HG02981 (cell line): ENCODE data around the gene CDX2.
"Not testable (repeated sequence)": the region's sequence is repeated elsewhere in the genome, so short reads cannot be mapped to it uniquely, and the experiment has no call there.

Source experiments
- ATAC-seq: cut with Tn5 transposase; IDR thresholded peaks from one replicate; pipeline ENCODE4 v1.9.1; 2021; ENCODE audit warnings: mild to moderate bottlenecking, moderate library complexity; ENCODE audit not compliant: unreplicated experiment

Gene CDX2

GRCh38 chr13:27965740-27966640 is 3.1 kb downstream of the CDX2 start:
- ATAC-seq = no peak

DNA sequence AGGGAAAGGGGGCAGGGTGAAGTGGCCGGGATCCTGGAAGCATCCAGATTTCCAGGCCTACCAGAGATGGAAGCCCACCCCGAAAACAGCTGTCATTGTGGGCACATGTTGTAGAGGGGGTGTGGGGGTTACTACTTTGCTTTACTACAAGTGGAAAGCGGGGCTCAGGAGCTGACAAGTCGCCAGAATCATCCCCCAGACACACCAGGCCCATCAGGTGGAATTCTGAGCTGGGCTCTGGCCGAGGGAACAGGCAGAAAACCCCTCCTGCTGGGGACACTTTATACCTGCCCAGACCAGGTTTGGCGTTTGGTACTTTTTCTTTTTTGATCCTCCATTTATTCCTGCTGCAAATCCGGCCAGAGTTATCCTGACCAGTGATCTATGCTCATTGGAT is 3.8 kb downstream of the CDX2 start:
- no peak for ATAC-seq

DNA sequence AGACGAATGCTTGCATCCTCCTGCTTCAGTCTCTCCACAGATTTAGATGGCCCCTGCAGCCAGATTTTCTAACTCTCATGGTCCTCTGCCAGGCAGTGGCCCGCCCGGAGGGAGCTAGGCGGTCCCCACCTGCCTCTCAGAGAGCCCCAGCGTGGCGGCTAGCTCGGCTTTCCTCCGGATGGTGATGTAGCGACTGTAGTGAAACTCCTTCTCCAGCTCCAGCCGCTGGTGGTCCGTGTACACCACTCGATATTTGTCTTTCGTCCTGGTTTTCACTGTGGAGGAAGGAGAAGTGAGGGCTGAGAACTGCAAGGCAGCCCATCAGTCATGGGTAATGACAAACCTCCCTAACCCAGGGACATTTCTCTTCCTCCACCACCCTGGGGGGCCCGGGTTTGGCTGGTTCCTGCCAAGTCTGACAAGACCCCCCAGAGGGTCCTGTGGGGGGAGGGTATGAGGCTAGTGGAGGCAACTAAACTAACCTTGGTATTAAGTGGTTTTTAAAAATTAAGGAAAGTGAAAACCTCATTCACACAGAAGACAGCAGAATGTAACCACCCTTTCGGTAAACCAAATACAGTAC is 4.3 kb downstream of the CDX2 start:
- no peak for ATAC-seq

DNA sequence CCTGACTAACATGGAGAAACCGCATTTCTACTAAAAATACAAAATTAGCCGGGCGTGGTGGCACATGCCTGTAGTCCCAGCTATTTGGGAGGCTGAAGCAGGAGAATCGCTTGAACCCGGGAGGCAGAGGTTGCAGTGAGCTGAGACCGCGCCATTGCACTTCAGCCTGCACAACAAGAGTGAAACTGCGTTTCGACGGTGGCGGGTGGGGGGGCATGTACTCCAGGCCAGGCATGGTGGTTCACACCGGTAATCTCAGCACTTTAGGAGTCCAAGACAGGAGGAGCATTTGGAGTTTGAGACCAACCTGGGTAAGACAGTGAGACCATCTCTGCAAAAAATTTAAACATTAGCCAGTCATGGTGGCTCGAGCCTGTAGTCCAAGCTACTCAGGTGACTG is 4.9 kb downstream of the CDX2 start:
- ATAC-seq = not testable (repeated sequence)

DNA sequence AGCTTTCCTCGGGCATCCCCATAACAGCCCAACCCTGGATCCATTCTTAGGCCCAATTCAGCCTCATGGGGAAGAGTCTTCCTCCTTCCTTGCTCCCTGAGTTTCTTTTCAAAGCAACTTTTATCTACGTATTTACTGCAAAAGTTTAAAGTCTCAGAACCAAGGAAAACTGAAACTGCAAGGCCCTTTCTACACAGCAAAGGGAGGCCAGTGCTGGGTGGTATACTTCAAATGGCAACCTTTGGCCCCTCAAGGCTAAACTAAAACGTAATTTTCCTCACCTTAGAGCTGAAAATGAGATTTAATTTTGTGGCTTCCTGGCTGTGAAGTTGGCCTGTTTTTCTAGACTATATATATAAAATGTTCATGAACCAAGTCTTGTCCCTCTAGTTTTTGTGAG is 5.6 kb downstream of the CDX2 start:
- no peak for ATAC-seq

DNA sequence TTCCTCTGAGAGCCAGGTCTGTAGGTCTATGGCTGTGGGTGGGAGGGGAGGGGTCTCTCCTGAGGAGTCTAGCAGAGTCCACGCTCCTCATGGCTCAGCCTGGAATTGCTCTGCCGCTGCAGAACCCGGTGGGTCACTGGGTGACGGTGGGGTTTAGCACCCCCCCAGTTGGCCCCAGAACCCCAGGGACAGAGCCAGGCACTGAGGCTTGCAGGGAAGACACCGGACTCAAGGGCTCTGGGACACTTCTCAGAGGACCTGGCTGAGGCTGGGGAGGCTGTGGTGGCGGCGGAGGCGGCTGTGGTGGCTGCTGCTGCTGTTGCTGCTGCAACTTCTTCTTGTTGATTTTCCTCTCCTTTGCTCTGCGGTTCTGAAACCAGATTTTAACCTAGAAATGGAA is 6.1 kb downstream of the CDX2 start:
- no peak for ATAC-seq

DNA sequence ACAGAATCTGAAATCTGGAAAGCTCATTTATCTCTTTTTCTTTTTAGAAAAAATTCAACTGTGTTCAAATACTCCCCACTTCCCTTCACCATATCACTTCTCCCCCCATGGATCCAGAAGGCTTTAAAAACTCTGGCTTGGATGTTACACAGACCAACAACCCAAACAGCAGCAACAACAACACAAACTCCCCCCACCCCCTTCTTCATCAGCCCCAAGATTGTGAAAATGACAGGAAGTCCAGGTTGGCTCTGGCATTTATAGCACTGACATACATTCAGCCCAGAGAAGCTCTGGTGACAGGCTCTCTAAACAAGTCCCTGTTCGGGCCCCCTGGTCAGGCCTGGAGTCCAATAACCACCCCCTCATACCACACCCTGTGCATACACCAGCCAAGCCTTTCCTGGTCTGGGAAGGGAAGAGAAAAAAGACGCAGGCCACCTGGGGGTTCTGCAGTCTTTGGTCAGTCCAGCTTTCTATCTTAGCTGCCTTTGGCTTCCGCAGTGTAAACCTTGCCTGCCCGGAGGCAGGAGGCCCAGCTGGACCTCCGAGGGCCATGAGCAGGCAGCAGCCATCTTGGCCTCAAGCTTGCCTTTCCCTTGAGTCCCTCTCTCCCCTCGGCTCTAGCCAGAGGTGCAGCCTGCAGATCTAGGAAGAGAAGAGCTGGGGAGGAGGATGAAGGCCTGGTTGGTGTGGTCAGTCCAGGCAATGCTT is 6.8 kb downstream of the CDX2 start:
- ATAC-seq = no peak

DNA sequence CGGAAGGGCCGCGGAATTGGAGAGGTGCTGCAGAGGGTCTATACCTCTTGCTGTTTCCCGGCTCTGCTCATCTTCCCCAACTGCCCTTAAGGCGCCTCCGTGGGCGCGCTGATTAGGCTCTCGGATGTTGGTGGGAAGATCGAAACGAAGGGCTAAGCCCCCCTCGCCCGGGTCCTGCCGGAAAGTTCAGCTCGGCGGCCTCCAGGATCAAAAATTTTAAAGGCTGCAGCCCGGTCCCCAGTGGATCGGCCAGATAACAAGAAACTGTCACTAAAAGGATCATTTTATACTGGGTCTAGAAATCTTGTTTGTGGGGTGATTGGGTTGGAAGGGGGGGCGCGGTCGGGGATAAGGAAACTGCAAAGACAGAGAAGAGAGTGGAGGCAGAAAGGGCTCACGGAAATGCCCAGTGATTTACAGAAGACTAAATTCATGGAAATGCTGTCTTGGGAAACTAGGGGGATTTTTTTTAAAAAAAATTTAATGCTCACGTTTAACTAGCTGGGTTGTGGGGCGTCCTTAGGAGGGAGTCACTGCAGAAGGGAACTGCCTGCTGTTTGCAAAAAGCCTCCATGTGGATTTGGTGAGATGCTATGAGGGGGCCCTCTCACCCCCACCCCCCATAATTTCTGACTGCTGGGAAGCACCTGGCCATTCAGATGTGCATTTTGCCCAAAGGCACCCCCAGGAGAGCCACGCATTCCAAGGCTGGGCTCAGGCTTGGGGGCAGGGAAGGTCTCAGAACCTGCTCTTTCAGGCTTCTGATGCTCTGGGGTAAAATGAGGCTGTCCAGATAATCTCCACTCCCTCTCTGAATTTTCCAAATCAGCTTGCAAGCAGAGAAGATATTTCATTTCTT is 7.7 kb downstream of the CDX2 start:
- ATAC-seq = no peak

GRCh38 chr13:27960362-27961226 is 8.5 kb downstream of the CDX2 start:
- no peak for ATAC-seq

GRCh38 chr13:27959976-27960361 is 9.1 kb downstream of the CDX2 start:
- no peak for ATAC-seq

- ATAC-seq = no peak
Observed at GRCh38 chr13:27956576-27957300, 12.4 kb downstream of the CDX2 start.

DNA sequence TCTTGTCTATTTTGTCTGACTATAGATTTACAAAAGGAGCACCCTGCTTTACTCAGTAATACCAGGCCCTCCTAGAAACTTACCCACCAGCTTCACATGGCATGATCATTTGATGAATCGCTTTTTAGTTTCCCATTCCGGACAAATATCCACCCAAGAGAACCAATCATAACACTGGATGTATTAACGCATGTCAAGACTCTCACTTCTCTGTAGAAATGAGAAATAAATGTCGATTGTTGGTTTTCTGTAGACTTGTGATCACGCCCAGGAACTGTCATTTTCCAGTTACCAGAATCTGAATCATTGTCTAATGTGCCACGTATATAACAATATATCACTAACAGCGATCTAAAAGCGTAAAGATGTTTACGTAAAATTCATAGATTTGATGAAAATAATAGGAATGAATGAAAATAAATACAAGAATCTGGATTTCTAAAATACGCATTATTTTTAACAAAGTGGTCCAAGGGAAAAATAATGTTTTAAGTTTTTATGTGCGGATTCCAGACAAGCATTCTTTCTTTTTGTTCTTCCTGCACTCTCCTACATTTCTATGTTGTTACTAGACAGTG is 14.0 kb downstream of the CDX2 start:
- ATAC-seq = no peak

DNA sequence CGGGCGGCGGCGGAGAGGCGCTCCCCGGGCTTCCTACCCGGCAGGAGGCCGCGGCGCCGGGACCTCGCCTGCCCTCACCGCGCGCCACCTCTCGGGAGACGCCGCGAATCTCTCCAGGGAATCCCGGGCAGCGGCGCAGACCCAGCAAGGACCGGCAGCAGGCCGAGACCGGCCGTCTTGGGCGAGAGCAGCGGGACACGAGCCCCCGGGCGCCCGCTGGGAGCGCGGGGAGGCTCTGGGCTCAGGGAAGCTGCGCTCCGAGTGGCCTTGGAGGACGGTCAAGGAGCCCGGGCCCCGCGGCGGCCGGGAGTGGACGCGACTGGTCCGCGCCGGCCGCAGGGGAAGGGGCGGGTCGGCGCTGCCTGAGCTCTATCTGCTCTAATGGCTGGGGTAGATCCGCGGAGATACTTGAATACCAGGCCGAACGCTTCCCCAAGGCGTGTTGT is 14.7 kb downstream of the CDX2 start:
- ATAC-seq = peak; percentile 20

DNA sequence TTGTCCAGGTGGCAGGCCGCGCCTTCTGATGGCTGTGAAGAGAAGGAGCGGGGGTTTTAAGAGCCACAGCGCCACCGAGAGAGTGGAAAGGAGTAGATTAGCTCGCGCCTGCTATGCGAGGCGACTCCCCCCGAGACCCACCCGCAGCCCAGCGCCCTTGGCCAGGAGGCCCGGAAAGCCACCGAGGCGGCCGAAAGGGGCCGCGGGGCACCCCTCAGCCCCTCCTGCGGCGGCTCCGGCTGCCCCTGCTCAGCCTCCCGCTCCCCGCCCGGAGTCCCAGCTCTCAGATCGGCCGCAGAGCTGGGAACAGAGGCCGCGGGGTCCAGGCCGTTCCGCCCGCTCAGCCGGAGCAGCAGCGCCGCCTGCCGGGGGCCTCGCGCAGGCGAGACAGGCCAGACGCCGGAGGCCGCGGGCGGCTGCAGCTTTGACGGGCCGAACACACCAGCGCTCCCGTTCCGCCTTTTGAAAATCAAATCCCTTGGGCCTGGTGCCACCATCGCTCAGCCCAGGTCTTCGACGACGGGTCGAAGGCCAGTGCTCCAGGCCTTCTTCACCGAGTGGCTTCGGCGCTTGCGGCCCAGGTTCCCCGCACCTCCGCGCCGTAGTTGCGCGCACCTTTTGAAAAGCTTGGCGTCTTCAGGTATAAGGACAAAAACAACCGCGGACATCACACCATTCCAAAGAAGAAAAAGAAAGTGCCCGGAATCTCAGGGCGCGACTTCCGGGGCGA is 15.3 kb downstream of the CDX2 start:
- peak; percentile 87 for ATAC-seq

GRCh38 chr13:27952876-27953675 is 16.0 kb downstream of the CDX2 start:
- peak; percentile 3 for ATAC-seq

DNA sequence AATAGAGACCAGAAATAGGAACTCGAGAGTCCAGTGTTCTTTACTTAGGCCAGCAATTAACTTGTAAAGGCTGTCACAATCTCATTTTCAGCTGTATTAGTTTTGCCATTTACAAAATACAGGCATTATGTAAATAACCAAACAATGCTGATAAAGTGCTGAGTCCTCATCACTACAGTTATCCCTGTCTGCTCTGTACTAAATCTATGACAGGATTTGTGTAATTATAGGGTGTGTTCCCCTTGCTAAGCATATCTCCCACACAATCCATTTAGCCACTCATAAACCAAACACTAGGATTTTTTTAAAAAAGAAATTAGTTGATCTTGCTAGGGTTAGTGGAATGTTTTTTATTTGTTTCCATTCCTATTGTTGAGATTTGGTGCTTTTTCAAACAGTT is 26.1 kb downstream of the CDX2 start:
- ATAC-seq = no peak

DNA sequence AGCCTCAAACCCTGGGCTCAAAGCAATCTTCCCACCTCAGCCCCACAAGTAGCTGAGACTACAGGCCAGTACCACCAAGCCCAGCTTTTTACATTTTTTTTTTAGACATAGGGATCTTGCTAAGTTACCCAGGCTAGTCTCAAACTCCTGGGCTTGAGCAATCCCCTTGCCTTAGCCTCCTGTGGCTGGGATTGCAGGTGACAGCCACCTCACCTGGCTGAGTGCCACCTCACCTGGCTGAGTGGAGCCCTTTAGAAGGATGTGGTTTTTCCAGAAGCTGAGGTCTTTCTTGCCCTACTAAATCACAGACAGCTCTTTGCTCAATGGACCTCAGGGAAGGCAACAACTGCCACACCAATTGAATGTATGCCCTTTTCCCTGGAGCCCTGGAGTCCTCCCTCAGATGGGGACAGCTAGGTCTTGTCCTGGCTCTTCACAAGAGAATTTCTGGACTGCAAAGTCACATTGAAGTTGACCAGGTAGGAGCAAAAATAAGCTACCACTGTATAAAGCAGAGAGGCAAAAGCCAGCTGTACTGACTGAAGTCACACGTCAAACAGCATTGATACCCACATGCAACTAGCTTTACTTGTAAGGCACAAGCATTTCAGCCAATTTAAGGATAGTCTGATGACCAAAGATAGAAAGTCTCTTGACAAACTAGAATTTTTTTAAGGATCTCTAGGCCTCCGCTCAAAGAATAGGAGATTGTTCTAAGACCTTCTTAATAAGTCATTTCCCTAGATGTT is 35.4 kb downstream of the CDX2 start:
- ATAC-seq = no peak
